Thoracic aorta (tissue), 2 donors: Measurements from ENCODE around the gene ARHGEF17. TPM values are rescaled to one million over a fixed set of nuclear protein-coding genes. Genes with fewer than 3 reads are reported as not detected.

Experiments
- ATAC-seq: fragments of 150-250 bp; one replicate; pipeline ENCODE4 v1.8.0; 2017; ENCODE audit warnings: low read depth; ENCODE audit not compliant: insufficient number of reproducible peaks, low FRiP score
- DNase-seq: peaks from one replicate; pipeline ENCODE4 v3.0.0-alpha.2; 2020; ENCODE audit warnings: low spot score
- H3K27ac ChIP-seq, 2 donors: fragments of 200-600 bp; sonication (generic); 1 replicate in 1 of 2; 2 replicates in 1 of 2; pipeline ENCODE4 v1.5.1; 2016; ENCODE audit warnings: mild to moderate bottlenecking in 2 of 2, moderate library complexity in 2 of 2
- H3K27me3 ChIP-seq: fragments of 200-600 bp; sonication (generic); replicated peaks from 2 replicates; pipeline ENCODE4 v1.6.0; 2016; ENCODE audit warnings: mild to moderate bottlenecking; ENCODE audit not compliant: insufficient read depth
- H3K36me3 ChIP-seq: fragments of 200-600 bp; sonication (generic); one replicate; pipeline ENCODE4 v1.5.1; 2016
- H3K4me1 ChIP-seq, 2 donors: fragments of 200-600 bp; sonication (generic); 1 replicate in 1 of 2; 2 replicates in 1 of 2; pipeline versions ENCODE4 v1.5.1 to v1.6.0; 2016; ENCODE audit warnings: low read depth in 2 of 2, mild to moderate bottlenecking in 1 of 2; ENCODE audit not compliant: control insufficient read depth in 1 of 2
- H3K4me3 ChIP-seq: fragments of 200-600 bp; sonication (generic); 2 replicates; pipeline ENCODE4 v1.5.1; 2016; ENCODE audit warnings: mild to moderate bottlenecking
- H3K9me3 ChIP-seq: fragments of 200-600 bp; sonication (generic); 2 replicates; pipeline ENCODE4 v1.5.1; 2016
- total RNA-seq, 2 donors: library from RNA; depleted of rRNA; stranded (reverse); fragments of >200 nt; gene quantifications; one replicate each; pipeline versions ENCODE4 v1.1.0 to v1.2.3, GENCODE V29; 2016
- TF ChIP-seq, protein P1 (sequence below): fragments of 200-600 bp; sonication (generic); IDR thresholded peaks from one replicate; pipeline ENCODE4 v1.5.1; 2019; ENCODE audit warnings: antibody characterized with exemption

ARHGEF17 gene
- total RNA-seq, 2 donors from 2014 or later, result 244 to 308 TPM

DNA sequence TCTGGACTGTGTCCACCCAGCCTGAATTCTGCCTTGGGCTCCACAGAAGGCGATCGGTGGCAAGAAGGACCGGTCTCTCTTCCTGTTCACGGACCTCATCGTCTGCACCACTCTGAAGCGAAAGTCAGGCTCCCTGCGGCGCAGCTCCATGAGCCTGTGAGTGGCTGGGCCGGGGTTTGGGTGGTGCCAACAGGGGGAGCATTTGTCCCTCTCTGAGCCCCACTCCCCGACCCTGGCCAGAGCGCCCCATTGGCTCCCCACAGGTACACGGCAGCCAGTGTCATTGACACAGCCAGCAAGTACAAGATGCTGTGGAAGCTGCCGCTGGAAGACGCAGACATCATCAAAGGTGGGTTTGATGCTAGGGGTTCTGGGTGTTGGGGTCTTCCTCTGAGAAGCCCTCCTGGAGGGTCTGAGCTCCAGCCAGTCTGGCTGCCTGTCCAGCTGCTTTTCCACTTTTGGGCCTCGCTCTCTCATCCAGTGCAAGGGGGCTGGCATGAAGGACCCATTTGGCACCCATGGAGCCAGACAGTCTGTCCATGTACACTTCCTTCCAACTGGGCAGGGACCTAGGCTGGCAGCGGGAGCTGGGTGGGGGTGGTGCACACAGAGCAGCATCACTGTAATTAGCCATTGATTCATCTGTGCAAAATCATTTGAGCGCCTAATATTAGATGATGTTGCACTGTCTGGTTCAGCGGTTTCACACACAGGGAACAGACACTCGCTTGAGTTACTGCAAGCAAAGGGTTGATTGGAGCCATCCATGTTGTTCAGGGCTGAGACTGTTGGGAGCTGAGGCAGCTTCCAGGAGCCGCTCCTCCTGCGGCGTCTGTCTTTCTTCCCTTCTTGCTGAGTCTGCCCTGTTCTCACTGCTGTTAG, 49.1 kb downstream of the ARHGEF17 start:
- DNase-seq (no peak), ATAC-seq (no peak)
- Histone ChIP-seq H3K36me3 (peaks cover 66% of the 10 kb centered on the region), H3K9me3 (no peaks in the 10 kb centered on the region), H3K4me3 (no peak overlapping the region), H3K27me3 (no peaks in the 10 kb centered on the region), H3K27ac (peak overlapping the region; percentile 80 to 86), H3K4me1 (peaks cover 20 to 41% of the 10 kb centered on the region in 2 donors)
- TF ChIP-seq, protein P1, sequence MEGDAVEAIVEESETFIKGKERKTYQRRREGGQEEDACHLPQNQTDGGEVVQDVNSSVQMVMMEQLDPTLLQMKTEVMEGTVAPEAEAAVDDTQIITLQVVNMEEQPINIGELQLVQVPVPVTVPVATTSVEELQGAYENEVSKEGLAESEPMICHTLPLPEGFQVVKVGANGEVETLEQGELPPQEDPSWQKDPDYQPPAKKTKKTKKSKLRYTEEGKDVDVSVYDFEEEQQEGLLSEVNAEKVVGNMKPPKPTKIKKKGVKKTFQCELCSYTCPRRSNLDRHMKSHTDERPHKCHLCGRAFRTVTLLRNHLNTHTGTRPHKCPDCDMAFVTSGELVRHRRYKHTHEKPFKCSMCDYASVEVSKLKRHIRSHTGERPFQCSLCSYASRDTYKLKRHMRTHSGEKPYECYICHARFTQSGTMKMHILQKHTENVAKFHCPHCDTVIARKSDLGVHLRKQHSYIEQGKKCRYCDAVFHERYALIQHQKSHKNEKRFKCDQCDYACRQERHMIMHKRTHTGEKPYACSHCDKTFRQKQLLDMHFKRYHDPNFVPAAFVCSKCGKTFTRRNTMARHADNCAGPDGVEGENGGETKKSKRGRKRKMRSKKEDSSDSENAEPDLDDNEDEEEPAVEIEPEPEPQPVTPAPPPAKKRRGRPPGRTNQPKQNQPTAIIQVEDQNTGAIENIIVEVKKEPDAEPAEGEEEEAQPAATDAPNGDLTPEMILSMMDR, result no peak

DNA sequence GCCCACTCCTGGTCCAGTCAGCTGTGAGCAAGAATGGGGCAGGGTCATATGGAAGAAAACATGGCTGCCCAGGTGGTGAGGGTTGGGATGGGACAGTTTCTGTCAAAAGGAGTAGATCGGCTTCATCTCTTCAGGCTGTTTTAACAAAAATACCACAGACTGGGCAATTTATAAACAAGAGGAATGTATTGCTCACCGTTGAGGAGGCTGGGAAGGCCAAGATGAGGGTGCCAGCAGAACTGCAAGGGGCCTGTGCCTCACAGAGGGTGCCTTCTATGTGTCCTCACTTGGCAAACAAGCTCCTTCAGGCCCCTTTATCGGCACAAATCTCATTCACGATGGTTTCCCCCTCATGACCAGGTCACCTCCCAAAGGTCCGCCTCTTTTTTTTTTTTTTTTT, 50.0 kb downstream of the ARHGEF17 start:
- H3K27ac ChIP-seq, result peak overlapping the region; percentile 80 to 86
- H3K9me3 ChIP-seq, result no peaks in the 10 kb centered on the region
- TF ChIP-seq, protein P1, result no peak
- ATAC-seq, result no peak
- H3K4me3 ChIP-seq, result no peak overlapping the region
- no peaks in the 10 kb centered on the region for H3K27me3 ChIP-seq
- DNase-seq, result no peak
- peaks cover 67% of the 10 kb centered on the region for H3K36me3 ChIP-seq
- H3K4me1 ChIP-seq, result peaks cover 20 to 41% of the 10 kb centered on the region in 2 donors

DNA sequence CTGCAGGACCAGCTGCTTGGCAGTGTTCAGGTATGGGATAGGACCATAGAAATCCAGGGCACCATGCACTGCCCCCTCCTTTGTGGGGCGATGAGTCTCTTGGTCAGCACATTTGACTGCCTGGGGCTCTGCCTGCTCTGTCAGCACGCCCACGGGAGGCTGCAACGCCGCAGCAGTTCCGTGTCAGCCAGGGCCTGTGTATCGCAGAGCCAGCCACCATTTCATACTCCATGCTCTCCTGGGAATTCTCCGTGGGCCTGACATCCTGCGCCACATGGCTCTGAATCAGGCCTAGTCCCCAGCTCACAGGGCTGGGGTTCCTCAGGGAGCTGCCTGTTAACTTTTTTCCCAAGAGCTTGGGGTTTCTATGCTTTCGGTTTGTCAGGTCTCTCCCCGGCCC, 51.3 kb downstream of the ARHGEF17 start:
- ATAC-seq, result peak; percentile 56
- H3K27me3 ChIP-seq, result no peaks in the 10 kb centered on the region

DNA sequence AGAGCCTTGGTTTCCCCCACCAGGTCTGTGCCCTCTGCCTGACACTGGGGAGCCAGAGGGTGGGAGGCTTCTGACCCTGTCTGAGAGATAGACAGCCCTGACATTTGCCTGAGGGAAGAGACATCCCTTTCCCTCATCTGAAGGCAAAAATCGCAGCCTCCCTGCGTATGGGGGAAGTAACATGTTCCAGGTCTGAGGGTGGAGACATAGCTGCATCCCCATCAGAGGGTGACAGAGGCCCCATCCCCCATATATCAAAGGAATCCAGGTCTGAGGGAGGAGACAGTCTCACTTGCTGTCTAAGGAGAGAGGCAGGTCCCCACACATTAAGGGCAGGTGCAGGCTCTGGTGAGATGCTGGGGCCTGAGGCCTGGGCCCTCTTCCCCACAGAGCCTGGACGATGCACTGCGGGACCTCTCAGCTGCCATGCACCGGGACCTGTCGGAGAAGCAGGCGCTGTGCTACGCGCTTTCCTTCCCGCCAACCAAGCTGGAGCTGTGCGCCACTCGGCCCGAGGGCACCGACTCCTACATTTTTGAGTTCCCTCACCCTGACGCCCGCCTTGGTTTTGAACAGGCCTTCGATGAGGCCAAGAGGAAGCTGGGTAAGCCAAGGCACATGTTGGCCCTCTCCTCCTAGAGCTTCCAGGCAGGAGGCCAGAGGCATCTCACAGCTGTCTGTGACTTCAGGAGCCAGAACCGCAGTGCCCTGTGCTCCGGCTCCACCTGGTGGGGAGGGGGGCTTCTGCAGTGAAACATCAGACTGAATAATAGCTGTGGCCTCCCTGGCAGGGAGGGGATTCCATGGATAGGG, 52.1 kb downstream of the ARHGEF17 start:
- TF ChIP-seq, protein P1, result peak; percentile 13
- Histone ChIP-seq H3K27ac (peak overlapping the region; percentile 80 to 86), H3K4me3 (peak overlapping the region; percentile 7), H3K9me3 (no peaks in the 10 kb centered on the region), H3K4me1 (peaks cover 20 to 41% of the 10 kb centered on the region in 2 donors), H3K36me3 (peaks cover 74% of the 10 kb centered on the region), H3K27me3 (no peaks in the 10 kb centered on the region)
- ATAC-seq (no peak), DNase-seq (no peak)

More for the DNA sequence above, 51.3 kb downstream of the ARHGEF17 start:
- Histone ChIP-seq H3K9me3 (no peaks in the 10 kb centered on the region), H3K36me3 (peaks cover 69% of the 10 kb centered on the region), H3K27ac (peak overlapping the region; percentile 80 to 86), H3K4me3 (peak overlapping the region; percentile 7), H3K4me1 (peaks cover 20 to 41% of the 10 kb centered on the region in 2 donors)
- TF ChIP-seq, protein P1, result no peak
- peak; percentile 53 for DNase-seq
